ENCODE data around the gene DNER.

Gene DNER

GRCh38 chr2:229410264-229410663 is 304.1 kb downstream of the DNER start:
- H3K4me3 ChIP-seq (ENCODE audit: low read depth, low read length) = no peak overlapping the region
- no peak for DNase-seq (ENCODE audit: low read depth)
- TF ChIP-seq MAX (IDR thresholded peaks at IDR 0.05; ENCODE audit: low read depth, low read length) (no peak), CTCF (IDR thresholded peaks at IDR 0.05; ENCODE audit: low read depth, low read length) (no peak), MYC (IDR thresholded peaks at IDR 0.05; ENCODE audit: low read depth, low read length) (no peak), POLR2A (IDR thresholded peaks at IDR 0.05; ENCODE audit: extremely low read depth, insufficient read length) (no peak)

- DNase-seq (ENCODE audit: low read depth) = no peak
- no peak overlapping the region for H3K4me3 ChIP-seq (ENCODE audit: low read depth, low read length)
- TF ChIP-seq CTCF (IDR thresholded peaks at IDR 0.05; ENCODE audit: low read depth, low read length) (no peak), POLR2A (IDR thresholded peaks at IDR 0.05; ENCODE audit: extremely low read depth, insufficient read length) (no peak), MAX (IDR thresholded peaks at IDR 0.05; ENCODE audit: low read depth, low read length) (no peak), MYC (IDR thresholded peaks at IDR 0.05; ENCODE audit: low read depth, low read length) (no peak)
Measured at GRCh38 chr2:229409751-229410181, 304.6 kb downstream of the DNER start.

- no peak overlapping the region for H3K4me3 ChIP-seq (ENCODE audit: low read depth, low read length)
- TF ChIP-seq MYC (IDR thresholded peaks at IDR 0.05; ENCODE audit: low read depth, low read length) = no peak
- no peak for TF ChIP-seq POLR2A (IDR thresholded peaks at IDR 0.05; ENCODE audit: extremely low read depth, insufficient read length)
- DNase-seq (ENCODE audit: low read depth) = no peak
Measured at GRCh38 chr2:229408962-229409361, 305.4 kb downstream of the DNER start.

GRCh38 chr2:229408356-229408755 is 306.0 kb downstream of the DNER start:
- no peak for TF ChIP-seq MAX (IDR thresholded peaks at IDR 0.05; ENCODE audit: low read depth, low read length)
- TF ChIP-seq POLR2A (IDR thresholded peaks at IDR 0.05; ENCODE audit: extremely low read depth, insufficient read length) = no peak
- TF ChIP-seq MYC (IDR thresholded peaks at IDR 0.05; ENCODE audit: low read depth, low read length) = no peak
- TF ChIP-seq CTCF (IDR thresholded peaks at IDR 0.05; ENCODE audit: low read depth, low read length) = no peak

GRCh38 chr2:229407170-229407569 is 307.2 kb downstream of the DNER start:
- TF ChIP-seq CTCF (IDR thresholded peaks at IDR 0.05; ENCODE audit: low read depth, low read length) (no peak), MYC (IDR thresholded peaks at IDR 0.05; ENCODE audit: low read depth, low read length) (no peak), MAX (IDR thresholded peaks at IDR 0.05; ENCODE audit: low read depth, low read length) (no peak), POLR2A (IDR thresholded peaks at IDR 0.05; ENCODE audit: extremely low read depth, insufficient read length) (no peak)
- H3K4me3 ChIP-seq (ENCODE audit: low read depth, low read length) = no peak overlapping the region
- no peak for DNase-seq (ENCODE audit: low read depth)

More at GRCh38 chr2:229408356-229408755, 306.0 kb downstream of the DNER start:
- peak; percentile 68 for DNase-seq (ENCODE audit: low read depth)
- H3K4me3 ChIP-seq (ENCODE audit: low read depth, low read length) = no peak overlapping the region

- no peak overlapping the region for H3K4me3 ChIP-seq (ENCODE audit: low read depth, low read length)
- TF ChIP-seq MYC (IDR thresholded peaks at IDR 0.05; ENCODE audit: low read depth, low read length) = no peak
- TF ChIP-seq CTCF (IDR thresholded peaks at IDR 0.05; ENCODE audit: low read depth, low read length) = no peak
- no peak for TF ChIP-seq POLR2A (IDR thresholded peaks at IDR 0.05; ENCODE audit: extremely low read depth, insufficient read length)
- TF ChIP-seq MAX (IDR thresholded peaks at IDR 0.05; ENCODE audit: low read depth, low read length) = no peak
- DNase-seq (ENCODE audit: low read depth) = no peak
Measured at GRCh38 chr2:229405796-229406195, 308.6 kb downstream of the DNER start.

Data from NB4 (cell line).